Umbilical cord (tissue), 2 donors: ENCODE results near the gene RNPEPL1. TPM values are rescaled to one million over a fixed set of nuclear protein-coding genes. Genes with fewer than 3 reads are reported as not detected.
"Not testable (repeated sequence)": the region's sequence is repeated elsewhere in the genome, so short reads cannot be mapped to it uniquely, and the experiment has no call there.

ENCODE experiments used
- DNase-seq: peaks from one replicate; pipeline ENCODE4 v3.0.0-alpha.2; 2015; ENCODE audit warnings: low spot score
- total RNA-seq: library from RNA; depleted of rRNA; stranded (reverse); fragments of >200 nt; gene quantifications from one replicate; pipeline ENCODE4 v1.2.3, GENCODE V29; 2014; ENCODE audit warnings: low replicate concordance; ENCODE audit not compliant: insufficient read depth

RNPEPL1 gene
- 16.6 TPM for total RNA-seq

- peak; percentile 19 for DNase-seq
Measured at GRCh38 chr2:240567872-240568677, at the start of gene RNPEPL1. RNPEPL1 (plus strand) TSS chr2:240568484; CDS start chr2:240568587, 103 bp downstream.

- no peak for DNase-seq
Measured at GRCh38 chr2:240518981-240519380, 49.3 kb upstream of the RNPEPL1 start.

GRCh38 chr2:240519396-240520129 lies 48.7 kb upstream of the RNPEPL1 start:
- DNase-seq: peak; percentile 49

GRCh38 chr2:240520130-240520973 lies 47.9 kb upstream of the RNPEPL1 start:
- no peak for DNase-seq

GRCh38 chr2:240520974-240521350 lies 47.3 kb upstream of the RNPEPL1 start:
- DNase-seq: no peak

GRCh38 chr2:240521885-240522284 lies 46.4 kb upstream of the RNPEPL1 start:
- not testable (repeated sequence) for DNase-seq

GRCh38 chr2:240522406-240522805 lies 45.9 kb upstream of the RNPEPL1 start:
- no peak for DNase-seq

- DNase-seq: no peak
Measured at GRCh38 chr2:240523451-240524281, 44.6 kb upstream of the RNPEPL1 start.

GRCh38 chr2:240524963-240525718 lies 43.1 kb upstream of the RNPEPL1 start:
- DNase-seq: no peak

GRCh38 chr2:240525802-240526201 lies 42.5 kb upstream of the RNPEPL1 start:
- no peak for DNase-seq

- no peak for DNase-seq
Measured at GRCh38 chr2:240526521-240526920, 41.8 kb upstream of the RNPEPL1 start.

- DNase-seq: no peak
Measured at GRCh38 chr2:240527153-240527750, 41.0 kb upstream of the RNPEPL1 start.

GRCh38 chr2:240528406-240529040 lies 39.8 kb upstream of the RNPEPL1 start:
- no peak for DNase-seq

- DNase-seq: no peak
Measured at GRCh38 chr2:240529344-240529999, 38.8 kb upstream of the RNPEPL1 start.

- DNase-seq: no peak
Measured at GRCh38 chr2:240530181-240530580, 38.1 kb upstream of the RNPEPL1 start.

GRCh38 chr2:240531038-240531437 lies 37.2 kb upstream of the RNPEPL1 start:
- DNase-seq: no peak

GRCh38 chr2:240532031-240532775 lies 36.1 kb upstream of the RNPEPL1 start:
- no peak for DNase-seq
